ENCODE results near the gene MPDU1. TPM values are rescaled to one million over a fixed set of nuclear protein-coding genes. Genes with fewer than 3 reads are reported as not detected.
A peak's percentile ranks its signal among the peaks of the same experiment; 100 is the strongest.

MPDU1 gene
- total RNA-seq, 1 experiment from 2014 or later = 73.1 TPM

GRCh38 chr17:7626307-7626706, 42.7 kb downstream of the MPDU1 start:
- Histone ChIP-seq H3K27me3 (ENCODE audit: insufficient read depth, low read length) (no peaks in the 10 kb centered on the region), H2BK5ac (ENCODE audit: insufficient read length, low read length) (no peak overlapping the region), H2BK12ac (ENCODE audit: insufficient read length, low read depth, low read length) (no peak overlapping the region), H3K4ac (ENCODE audit: low read depth, low read length) (no peak overlapping the region), H2BK20ac (ENCODE audit: low read depth, low read length, poor library complexity, severe bottlenecking) (no peak overlapping the region), H2AK5ac (ENCODE audit: insufficient read length, low read length) (no peak overlapping the region), H4K5ac (ENCODE audit: insufficient read length, low read depth, low read length) (no peak overlapping the region), H3T11ph (ENCODE audit: low read length) (no peak overlapping the region), H2BK120ac (ENCODE audit: low read depth, low read length, poor library complexity, severe bottlenecking) (no peak overlapping the region), H3K79me1 (ENCODE audit: insufficient read depth, low read depth, low read length, poor library complexity, severe bottlenecking) (no peaks in the 10 kb centered on the region), H3K14ac (ENCODE audit: insufficient read depth, low read length) (no peak overlapping the region), H3K27ac (ENCODE audit: insufficient read length, low read depth, low read length) (no peak overlapping the region), H4K20me1 (ENCODE audit: control insufficient read depth, insufficient read depth, insufficient read length) (no peaks in the 10 kb centered on the region), H3K4me2 (ENCODE audit: insufficient read depth, insufficient read length, low read length) (peak overlapping the region; percentile 94), H4K8ac (replicated peaks; ENCODE audit: insufficient read length, low read depth, low read length) (no peak overlapping the region), H2BK15ac (ENCODE audit: low read depth, low read length) (no peak overlapping the region), H3K79me2 (ENCODE audit: insufficient read depth, low read length) (no peaks in the 10 kb centered on the region), H4K91ac (ENCODE audit: insufficient read length, low read depth, low read length) (no peak overlapping the region), H3K18ac (ENCODE audit: insufficient read length, low read depth, low read length) (no peak overlapping the region), H3K9ac (ENCODE audit: extremely low read depth, insufficient read length, low read length) (no peak overlapping the region), H2AFZ (ENCODE audit: low read length) (no peak overlapping the region), H3K23ac (ENCODE audit: insufficient read length, low read depth, low read length) (no peak overlapping the region), H3K9me3 (ENCODE audit: control insufficient read depth, low read depth, low read length) (no peaks in the 10 kb centered on the region), H3K4me1 (ENCODE audit: insufficient read depth, low read length) (no peaks in the 10 kb centered on the region), H3K23me2 (ENCODE audit: insufficient read length, low read depth, low read length, poor library complexity, severe bottlenecking) (peaks cover 8% of the 10 kb centered on the region), H3K56ac (ENCODE audit: insufficient read length, low read depth, low read length) (no peak overlapping the region)
- WGBS (ENCODE audit: extremely low coverage, insufficient read length, low lambda C conversion rate) = no CpG with 5 or more reads among the region's 7 CpGs
- TF ChIP-seq CTCF (conservative IDR thresholded peaks at IDR 0.05) = no peak
- no peaks in the 10 kb centered on the region for H3K9me3 Mint-ChIP-seq
- peak overlapping the region in 1 of 3 experiments; percentile 22; a peak in 2 of 7 replicates for H3K27ac Mint-ChIP-seq
- peaks cover 4 to 19% (median 15%) of the 10 kb centered on the region in 3 experiments for H3K36me3 Mint-ChIP-seq (ENCODE audit: insufficient read depth in 1 of 3, low read depth in 3 of 3)
- peaks cover 10 to 11% of the 10 kb centered on the region in 2 experiments for H3K4me1 Mint-ChIP-seq
- H3K4me3 Mint-ChIP-seq = peak overlapping the region; percentile 90 to 94
- no peaks in the 10 kb centered on the region for H3K27me3 Mint-ChIP-seq (ENCODE audit: low read depth)
- DNase-seq = no peak
